ENCODE data around the gene IFNGR1. TPM values are rescaled to one million over a fixed set of nuclear protein-coding genes. Genes with fewer than 3 reads are reported as not detected.
A peak's percentile ranks its signal among the peaks of the same experiment; 100 is the strongest.

The IFNGR1 gene
- total RNA-seq, 6 experiments from 2014 or later, result 25.8 to 88.8 (median 37.4) TPM

DNA sequence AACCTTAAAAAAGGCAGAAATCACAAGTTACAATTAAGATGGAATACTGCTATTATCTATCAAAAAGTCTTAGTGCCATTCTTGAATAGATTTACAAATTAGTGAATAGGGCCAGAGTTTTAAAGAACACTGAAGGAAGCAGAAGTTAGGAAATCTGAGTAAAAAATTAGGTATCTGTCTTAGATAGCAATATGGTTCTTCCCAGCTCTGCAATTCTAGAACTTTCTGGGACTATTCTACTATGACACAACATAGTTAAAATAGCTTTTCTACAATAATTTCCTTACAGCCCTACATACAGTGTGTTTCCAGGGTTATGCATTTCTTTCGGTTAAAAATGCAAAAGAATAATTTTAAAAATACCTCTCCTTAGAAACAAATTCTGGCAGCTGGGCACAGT, 18.2 kb downstream of the IFNGR1 start:
- intact Hi-C loops (cut with DNase I), result no loop called here
- H3K9me3 ChIP-seq, result no peaks in the 10 kb centered on the region
- 100% methylated on average over 1 of the region's 1 CpG for WGBS (ENCODE audit: insufficient coverage, low coverage, low lambda C conversion rate, missing lambda C conversion rate)
- H3K27ac ChIP-seq, result no peak overlapping the region
- H3K36me3 ChIP-seq, result peaks cover 22 to 75% (median 42%) of the 10 kb centered on the region in 4 donors
- DNase-seq (no peak), ATAC-seq (no peak)
- TF ChIP-seq POLR2A (IDR thresholded peaks at IDR 0.05), result no peak
- no peaks in the 10 kb centered on the region for H3K4me1 ChIP-seq
- H3K4me3 ChIP-seq, result no peak overlapping the region
- no peaks in the 10 kb centered on the region for H3K27me3 ChIP-seq

DNA sequence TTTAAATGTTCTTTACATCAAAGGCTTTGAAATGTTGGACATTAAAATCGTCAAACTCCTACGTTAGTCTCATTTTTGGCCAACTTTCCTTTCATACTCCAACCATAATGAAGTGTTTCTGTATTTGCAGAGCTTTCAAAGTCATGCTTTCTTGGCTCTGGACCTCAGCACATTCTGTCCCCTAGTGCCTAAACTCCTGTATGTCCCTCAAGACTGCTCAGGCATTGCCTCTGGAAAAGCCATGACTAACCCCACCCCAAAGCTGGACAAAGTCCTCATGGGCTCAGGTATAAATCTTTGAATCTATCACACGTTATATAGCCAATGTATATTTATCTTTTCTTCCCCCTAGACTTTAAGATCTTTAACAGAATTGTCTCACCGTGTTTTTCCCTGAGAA, 18.9 kb downstream of the IFNGR1 start:
- intact Hi-C loops (cut with DNase I), result no loop called here
- Histone ChIP-seq H3K4me1 (no peaks in the 10 kb centered on the region), H3K27ac (no peak overlapping the region), H3K27me3 (no peaks in the 10 kb centered on the region), H3K4me3 (no peak overlapping the region), H3K9me3 (no peaks in the 10 kb centered on the region), H3K36me3 (peaks cover 22 to 68% (median 38%) of the 10 kb centered on the region in 4 donors)
- no peak for DNase-seq
- no peak for TF ChIP-seq POLR2A (IDR thresholded peaks at IDR 0.05)
- TF ChIP-seq, protein P1, sequence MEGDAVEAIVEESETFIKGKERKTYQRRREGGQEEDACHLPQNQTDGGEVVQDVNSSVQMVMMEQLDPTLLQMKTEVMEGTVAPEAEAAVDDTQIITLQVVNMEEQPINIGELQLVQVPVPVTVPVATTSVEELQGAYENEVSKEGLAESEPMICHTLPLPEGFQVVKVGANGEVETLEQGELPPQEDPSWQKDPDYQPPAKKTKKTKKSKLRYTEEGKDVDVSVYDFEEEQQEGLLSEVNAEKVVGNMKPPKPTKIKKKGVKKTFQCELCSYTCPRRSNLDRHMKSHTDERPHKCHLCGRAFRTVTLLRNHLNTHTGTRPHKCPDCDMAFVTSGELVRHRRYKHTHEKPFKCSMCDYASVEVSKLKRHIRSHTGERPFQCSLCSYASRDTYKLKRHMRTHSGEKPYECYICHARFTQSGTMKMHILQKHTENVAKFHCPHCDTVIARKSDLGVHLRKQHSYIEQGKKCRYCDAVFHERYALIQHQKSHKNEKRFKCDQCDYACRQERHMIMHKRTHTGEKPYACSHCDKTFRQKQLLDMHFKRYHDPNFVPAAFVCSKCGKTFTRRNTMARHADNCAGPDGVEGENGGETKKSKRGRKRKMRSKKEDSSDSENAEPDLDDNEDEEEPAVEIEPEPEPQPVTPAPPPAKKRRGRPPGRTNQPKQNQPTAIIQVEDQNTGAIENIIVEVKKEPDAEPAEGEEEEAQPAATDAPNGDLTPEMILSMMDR (IDR thresholded peaks at IDR 0.05), result no peak
- ATAC-seq, result no peak
- 92% methylated on average over 4 of the region's 4 CpGs for WGBS (ENCODE audit: insufficient coverage, low coverage, low lambda C conversion rate, missing lambda C conversion rate)

DNA sequence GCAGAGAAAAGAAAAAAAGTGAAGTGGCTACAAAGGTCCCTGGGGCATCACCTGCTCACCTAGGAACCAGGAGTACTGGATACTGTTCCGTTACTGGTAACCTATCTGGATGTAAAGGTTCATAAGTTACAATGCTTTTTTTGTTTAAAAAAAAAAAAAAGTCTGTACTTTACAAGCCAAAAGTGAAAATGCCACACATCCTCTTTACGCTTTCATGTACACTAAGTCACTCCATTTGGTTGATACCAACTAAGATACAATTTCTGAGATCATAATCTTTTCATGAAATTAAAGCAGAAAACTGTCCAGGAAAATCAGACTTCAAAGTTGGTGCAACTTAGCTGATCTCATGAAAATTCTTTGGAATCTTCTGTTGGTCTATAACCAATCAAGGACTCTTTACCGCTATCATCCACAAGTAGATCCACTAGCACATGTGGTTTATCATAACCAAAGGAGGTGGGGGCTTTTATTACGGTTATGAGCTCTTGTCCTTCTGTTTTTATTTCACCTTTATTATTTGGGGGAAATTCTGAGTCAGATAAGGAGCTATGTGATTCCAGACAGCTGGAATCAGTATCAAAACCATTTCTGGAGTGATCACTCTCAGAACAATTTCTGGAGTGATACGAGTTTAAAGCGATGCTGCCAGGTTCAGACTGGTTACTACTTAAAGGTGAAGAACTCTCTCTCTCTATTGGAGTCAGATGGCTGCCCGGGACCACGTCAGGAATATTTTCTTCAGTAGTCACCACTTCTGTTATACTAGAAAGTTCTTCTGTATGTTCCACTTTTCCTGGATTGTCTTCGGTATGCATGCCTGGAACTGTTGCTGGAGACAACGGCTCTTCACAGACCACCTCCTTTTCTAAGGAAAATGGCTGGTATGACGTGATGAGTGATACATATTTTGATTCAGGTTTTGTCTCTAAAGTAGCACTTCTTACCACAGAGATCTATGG, 21.2 kb downstream of the IFNGR1 start:
- 95% methylated on average over 7 of the region's 11 CpGs for WGBS (ENCODE audit: insufficient coverage, low coverage, low lambda C conversion rate, missing lambda C conversion rate)
- Histone ChIP-seq H3K27me3 (no peaks in the 10 kb centered on the region), H3K27ac (no peak overlapping the region), H3K4me1 (no peaks in the 10 kb centered on the region), H3K36me3 (peaks cover 12 to 45% (median 25%) of the 10 kb centered on the region in 4 donors), H3K4me3 (no peak overlapping the region), H3K9me3 (no peaks in the 10 kb centered on the region)
- ATAC-seq (peak in 1 of 4 donors; percentile 16), DNase-seq (no peak)
- intact Hi-C loops (cut with DNase I), result no loop called here
- TF ChIP-seq, protein P1 (IDR thresholded peaks at IDR 0.05), result no peak
- TF ChIP-seq POLR2A (IDR thresholded peaks at IDR 0.05), result no peak

DNA sequence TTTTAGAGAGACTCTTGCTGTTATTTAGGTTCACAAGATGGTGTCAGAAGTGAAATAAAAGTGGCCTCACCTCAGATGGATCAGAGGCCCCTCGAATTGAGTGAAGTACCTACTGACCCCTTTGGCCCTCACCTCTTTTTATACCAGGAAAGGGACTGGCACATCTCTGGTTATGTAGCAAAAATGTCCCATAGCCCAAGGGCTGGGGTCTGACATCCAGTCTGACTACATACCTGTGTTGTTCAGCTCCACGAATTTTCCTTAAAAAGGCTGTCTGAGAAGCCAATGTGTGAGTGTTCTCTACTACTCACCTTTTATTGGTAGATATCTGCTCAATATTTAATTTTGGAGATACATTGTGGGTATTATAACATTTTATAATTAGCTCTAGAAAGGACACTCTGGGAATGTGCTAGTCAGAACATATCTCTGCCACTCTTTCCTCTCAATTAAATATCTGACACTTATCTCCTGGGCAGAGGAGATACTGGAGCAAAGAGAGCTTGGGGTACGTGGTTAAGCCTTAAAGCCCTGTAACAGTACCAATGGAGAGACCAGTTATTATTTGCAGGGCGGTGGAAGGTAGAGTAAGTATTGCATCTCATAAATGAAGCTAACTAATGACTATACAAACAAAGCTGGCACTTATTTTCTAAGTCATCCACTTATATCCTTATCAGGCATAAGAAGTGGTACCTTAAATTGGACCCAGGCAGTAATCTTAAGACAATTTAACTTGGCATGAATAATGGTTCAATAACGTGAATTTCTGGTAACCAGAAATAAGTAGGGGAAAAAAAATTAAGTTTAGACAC, 25.7 kb downstream of the IFNGR1 start:
- H3K4me1 ChIP-seq, result no peaks in the 10 kb centered on the region
- no peaks in the 10 kb centered on the region for H3K27me3 ChIP-seq
- intact Hi-C loops (cut with DNase I), result no loop called here
- H3K9me3 ChIP-seq, result no peaks in the 10 kb centered on the region
- no peak for ATAC-seq
- DNase-seq, result no peak
- H3K4me3 ChIP-seq, result no peak overlapping the region
- WGBS (ENCODE audit: insufficient coverage, low coverage, low lambda C conversion rate, missing lambda C conversion rate), result 60% methylated on average over 5 of the region's 5 CpGs
- H3K36me3 ChIP-seq, result peaks cover 10 to 12% (median 12%) of the 10 kb centered on the region in 4 donors
- H3K27ac ChIP-seq, result no peak overlapping the region
- TF ChIP-seq POLR2A (IDR thresholded peaks at IDR 0.05), result no peak
- TF ChIP-seq, protein P1 (IDR thresholded peaks at IDR 0.05), result no peak

All from right lobe of liver (tissue), 6 donors.